ENCODE results near the gene MTMR1.

The MTMR1 gene

DNA sequence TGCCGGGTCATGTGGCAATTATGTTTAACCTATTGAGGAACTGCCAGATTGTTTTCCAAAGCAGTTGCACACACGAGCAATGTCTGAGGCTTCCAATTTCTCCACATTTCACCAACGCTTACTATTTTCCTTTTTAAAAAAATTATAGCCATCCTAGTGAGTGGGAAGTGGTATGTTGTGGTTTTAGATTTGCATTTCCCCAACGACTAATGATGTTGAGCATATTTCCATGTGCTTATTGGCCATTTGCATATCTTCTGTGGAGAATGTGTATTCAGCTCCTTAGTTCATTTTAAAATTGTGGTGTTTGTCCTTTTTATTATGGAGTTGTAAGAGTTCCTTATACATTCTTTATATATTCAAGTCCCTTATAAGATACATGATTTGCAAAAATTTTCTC, 60.2 kb downstream of the MTMR1 start:
- peaks cover 52% of the 10 kb centered on the region for H3K36me3 ChIP-seq
- H3K27me3 ChIP-seq = no peaks in the 10 kb centered on the region
- H3K4me1 ChIP-seq (ENCODE audit: control insufficient read depth in 1 of 2, insufficient read depth in 1 of 2, low read depth in 1 of 2, low read length in 1 of 2) = no peaks in the 10 kb centered on the region
- TF ChIP-seq, protein P1, sequence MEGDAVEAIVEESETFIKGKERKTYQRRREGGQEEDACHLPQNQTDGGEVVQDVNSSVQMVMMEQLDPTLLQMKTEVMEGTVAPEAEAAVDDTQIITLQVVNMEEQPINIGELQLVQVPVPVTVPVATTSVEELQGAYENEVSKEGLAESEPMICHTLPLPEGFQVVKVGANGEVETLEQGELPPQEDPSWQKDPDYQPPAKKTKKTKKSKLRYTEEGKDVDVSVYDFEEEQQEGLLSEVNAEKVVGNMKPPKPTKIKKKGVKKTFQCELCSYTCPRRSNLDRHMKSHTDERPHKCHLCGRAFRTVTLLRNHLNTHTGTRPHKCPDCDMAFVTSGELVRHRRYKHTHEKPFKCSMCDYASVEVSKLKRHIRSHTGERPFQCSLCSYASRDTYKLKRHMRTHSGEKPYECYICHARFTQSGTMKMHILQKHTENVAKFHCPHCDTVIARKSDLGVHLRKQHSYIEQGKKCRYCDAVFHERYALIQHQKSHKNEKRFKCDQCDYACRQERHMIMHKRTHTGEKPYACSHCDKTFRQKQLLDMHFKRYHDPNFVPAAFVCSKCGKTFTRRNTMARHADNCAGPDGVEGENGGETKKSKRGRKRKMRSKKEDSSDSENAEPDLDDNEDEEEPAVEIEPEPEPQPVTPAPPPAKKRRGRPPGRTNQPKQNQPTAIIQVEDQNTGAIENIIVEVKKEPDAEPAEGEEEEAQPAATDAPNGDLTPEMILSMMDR (IDR thresholded peaks at IDR 0.05) = no peak
- H3K27ac ChIP-seq = no peak overlapping the region
- no peaks in the 10 kb centered on the region for H3K9me3 ChIP-seq
- H3K4me3 ChIP-seq (ENCODE audit: low read depth in 1 of 2, low read length in 1 of 2) = no peak overlapping the region

DNA sequence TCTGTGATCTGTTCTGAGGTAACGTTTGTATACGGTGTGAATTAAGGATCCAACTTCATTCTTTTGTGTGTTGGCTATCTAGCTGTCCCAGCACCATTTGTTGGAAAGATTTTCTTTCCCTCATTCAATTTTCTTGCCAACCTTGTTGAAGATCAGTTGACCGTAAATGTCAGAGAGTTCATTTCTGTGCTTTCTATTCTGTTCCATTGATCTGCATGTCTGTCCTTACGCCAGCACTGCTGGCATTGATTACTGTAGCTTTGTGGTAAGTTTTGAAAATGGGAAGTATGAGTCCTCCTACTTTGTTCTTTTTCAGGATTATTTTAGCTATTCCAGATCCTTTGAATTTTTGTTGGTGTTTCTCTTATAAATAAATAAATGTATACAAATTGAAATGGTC, 60.8 kb downstream of the MTMR1 start:
- H3K27me3 ChIP-seq = no peaks in the 10 kb centered on the region
- H3K36me3 ChIP-seq = peaks cover 55% of the 10 kb centered on the region
- TF ChIP-seq, protein P1 (IDR thresholded peaks at IDR 0.05) = no peak
- H3K27ac ChIP-seq = no peak overlapping the region
- no peaks in the 10 kb centered on the region for H3K9me3 ChIP-seq
- H3K4me1 ChIP-seq (ENCODE audit: control insufficient read depth in 1 of 2, insufficient read depth in 1 of 2, low read depth in 1 of 2, low read length in 1 of 2) = no peaks in the 10 kb centered on the region
- no peak overlapping the region for H3K4me3 ChIP-seq (ENCODE audit: low read depth in 1 of 2, low read length in 1 of 2)

DNA sequence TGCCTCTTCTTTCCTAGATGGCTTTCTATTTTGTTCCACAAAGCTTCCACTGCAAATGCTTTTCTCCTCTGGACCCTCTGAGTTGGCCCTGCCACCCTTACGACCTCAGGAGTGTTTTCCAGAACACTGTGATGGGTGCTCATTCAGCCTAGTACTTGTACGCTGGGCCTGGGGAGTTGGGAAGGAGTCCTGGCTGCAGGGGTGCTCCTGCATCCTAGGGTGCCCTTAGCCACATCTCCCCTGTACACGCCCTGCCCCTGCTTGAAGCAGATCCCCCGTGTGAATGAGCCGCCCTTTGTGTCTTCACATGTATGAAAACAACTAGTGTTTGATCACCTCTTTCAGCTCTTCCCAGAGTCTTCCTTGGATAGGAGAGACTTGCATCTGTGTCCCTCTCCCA, 64.2 kb downstream of the MTMR1 start:
- Histone ChIP-seq H3K27me3 (no peaks in the 10 kb centered on the region), H3K36me3 (peaks cover 55% of the 10 kb centered on the region), H3K4me1 (ENCODE audit: control insufficient read depth in 1 of 2, insufficient read depth in 1 of 2, low read depth in 1 of 2, low read length in 1 of 2) (no peaks in the 10 kb centered on the region), H3K4me3 (ENCODE audit: low read depth in 1 of 2, low read length in 1 of 2) (no peak overlapping the region), H3K9me3 (no peaks in the 10 kb centered on the region), H3K27ac (no peak overlapping the region)
- TF ChIP-seq, protein P1 (IDR thresholded peaks at IDR 0.05) = no peak

DNA sequence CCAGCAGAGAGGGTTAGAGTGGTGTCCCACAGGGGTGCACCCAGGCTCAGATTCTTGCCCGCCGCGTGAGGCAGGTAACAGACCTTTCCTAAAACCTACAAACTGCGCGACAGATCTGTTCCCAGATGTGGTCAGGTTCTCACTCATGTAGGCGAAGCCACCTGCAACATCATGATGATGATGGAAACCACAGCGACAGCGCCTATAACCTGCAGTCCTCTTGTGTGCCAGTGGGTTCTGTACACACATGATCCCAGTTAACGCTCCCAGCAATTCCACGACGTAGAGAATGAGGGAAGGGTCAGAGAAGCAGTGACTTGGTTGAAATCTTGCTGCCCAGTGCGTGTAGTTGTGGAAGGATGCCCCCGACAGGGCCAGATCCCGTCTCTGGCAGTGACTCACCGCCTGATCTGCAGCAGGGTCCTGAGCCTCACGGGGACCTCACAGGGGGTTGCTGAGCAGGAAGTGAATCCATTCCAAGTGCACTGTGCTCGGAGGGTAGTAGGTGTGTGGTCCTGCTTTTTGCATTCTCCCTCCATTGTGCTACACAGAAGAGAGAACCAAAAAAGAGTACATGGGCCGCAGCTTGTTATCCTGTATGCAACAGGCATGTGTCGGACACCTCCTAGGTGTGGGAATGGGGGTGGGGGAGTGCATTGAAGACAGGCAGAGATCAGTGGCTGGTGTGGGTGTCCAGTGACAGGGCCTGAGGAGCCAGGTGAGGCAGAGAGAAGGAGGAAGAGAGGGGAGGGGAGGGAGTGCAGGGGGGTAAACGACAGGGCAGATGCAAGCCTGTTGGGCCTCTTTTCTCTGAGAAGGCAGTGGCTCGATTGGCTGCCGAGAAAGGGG, 66.6 kb downstream of the MTMR1 start:
- no peak overlapping the region for H3K27ac ChIP-seq
- TF ChIP-seq, protein P1 (IDR thresholded peaks at IDR 0.05) = no peak
- H3K27me3 ChIP-seq = no peaks in the 10 kb centered on the region
- H3K9me3 ChIP-seq = no peaks in the 10 kb centered on the region
- H3K36me3 ChIP-seq = peaks cover 62% of the 10 kb centered on the region
- no peaks in the 10 kb centered on the region for H3K4me1 ChIP-seq (ENCODE audit: control insufficient read depth in 1 of 2, insufficient read depth in 1 of 2, low read depth in 1 of 2, low read length in 1 of 2)
- no peak overlapping the region for H3K4me3 ChIP-seq (ENCODE audit: low read depth in 1 of 2, low read length in 1 of 2)

DNA sequence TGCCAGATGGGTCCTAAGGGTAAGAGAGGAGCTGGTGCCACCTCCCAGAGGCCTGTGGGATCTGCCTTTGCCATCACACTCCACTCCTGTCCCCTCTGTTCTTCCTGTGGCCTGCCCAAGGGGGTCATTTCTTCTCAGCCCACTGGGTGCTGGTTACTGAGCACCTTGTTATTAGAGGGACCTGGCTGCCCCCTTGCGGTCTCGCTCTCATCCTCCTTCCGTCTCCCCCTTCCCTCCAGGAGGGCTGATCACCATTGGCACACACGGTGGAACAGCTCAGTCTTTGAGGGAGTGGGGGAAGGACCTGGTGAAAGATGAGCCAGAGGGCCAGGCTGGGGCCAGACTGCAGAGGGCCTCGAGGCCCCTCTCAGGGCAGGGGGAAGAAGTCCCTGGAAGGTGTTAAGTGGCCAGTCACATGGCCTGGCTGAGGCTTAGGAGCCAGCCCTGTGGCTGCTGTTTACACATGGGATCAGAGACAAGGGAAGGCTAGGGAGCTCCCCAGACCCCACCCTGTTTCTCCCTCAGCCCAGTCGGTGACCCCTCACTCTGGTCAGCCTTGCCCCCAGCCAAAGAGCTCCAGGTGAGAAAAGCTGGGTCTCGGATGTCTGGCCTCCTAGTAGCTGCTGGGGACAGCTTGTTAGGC, 68.1 kb downstream of the MTMR1 start:
- Histone ChIP-seq H3K4me1 (ENCODE audit: control insufficient read depth in 1 of 2, insufficient read depth in 1 of 2, low read depth in 1 of 2, low read length in 1 of 2) (no peaks in the 10 kb centered on the region), H3K4me3 (ENCODE audit: low read depth in 1 of 2, low read length in 1 of 2) (no peak overlapping the region), H3K27me3 (no peaks in the 10 kb centered on the region), H3K9me3 (no peaks in the 10 kb centered on the region), H3K36me3 (peaks cover 68% of the 10 kb centered on the region), H3K27ac (no peak overlapping the region)
- TF ChIP-seq, protein P1 (IDR thresholded peaks at IDR 0.05) = no peak
